Esophagus (tissue), 2 donors: Measurements from ENCODE around the gene NKAIN4. TPM values are rescaled to one million over a fixed set of nuclear protein-coding genes. Genes with fewer than 3 reads are reported as not detected.

Experiments
- H3K27ac ChIP-seq, 2 donors: one replicate each; pipeline ENCODE4 v1.5.1; 2013; ENCODE audit warnings: low read depth in 2 of 2, mild to moderate bottlenecking in 2 of 2, inconsistent platforms in 1 of 2, low read length in 1 of 2, moderate library complexity in 1 of 2
- H3K27me3 ChIP-seq, 2 donors: one replicate each; pipeline ENCODE4 v1.6.1; 2013; ENCODE audit warnings: low read length in 2 of 2, control low read depth in 1 of 2, mild to moderate bottlenecking in 1 of 2; ENCODE audit not compliant: insufficient read depth in 2 of 2, control insufficient read depth in 1 of 2
- H3K36me3 ChIP-seq, 2 donors: one replicate each; pipeline ENCODE4 v1.6.1; 2013; ENCODE audit warnings: low read length in 1 of 2; ENCODE audit not compliant: control insufficient read depth in 2 of 2, insufficient read depth in 2 of 2
- H3K4me1 ChIP-seq, 2 donors: one replicate each; pipeline ENCODE4 v1.6.1; 2013; ENCODE audit warnings: low read length in 1 of 2; ENCODE audit not compliant: control insufficient read depth in 2 of 2, insufficient read depth in 2 of 2
- H3K4me3 ChIP-seq, 2 donors: one replicate each; pipeline ENCODE4 v1.5.1; 2013; ENCODE audit warnings: low read length in 2 of 2, mild to moderate bottlenecking in 2 of 2, low read depth in 1 of 2, moderate library complexity in 1 of 2
- H3K9me3 ChIP-seq, 2 donors: one replicate each; pipeline ENCODE4 v1.6.1; 2013; ENCODE audit warnings: mild to moderate bottlenecking in 2 of 2, low read depth in 1 of 2, low read length in 1 of 2, moderate library complexity in 1 of 2; ENCODE audit not compliant: control insufficient read depth in 2 of 2, insufficient read depth in 1 of 2
- WGBS, 2 donors: extraction: QIAGEN DNeasy Blood & Tissue Kit; methylation state at CpG; one replicate each; pipeline ENCODE4 v1.1.7; 2013; 5-methylcytosine and 5-hydroxymethylcytosine counted together
- polyA plus RNA-seq, 2 donors: library from polyadenylated mRNA; stranded (reverse); fragments of 200-250 nt; gene quantifications; one replicate each; pipeline ENCODE4 v1.2.3, GENCODE V29; 2013
- donor health status: healthy with polysubstance abuse.
- donor health status: Bipolar disorder and iron deficiency.

Gene NKAIN4
- polyA plus RNA-seq, 2 donors = not detected

DNA sequence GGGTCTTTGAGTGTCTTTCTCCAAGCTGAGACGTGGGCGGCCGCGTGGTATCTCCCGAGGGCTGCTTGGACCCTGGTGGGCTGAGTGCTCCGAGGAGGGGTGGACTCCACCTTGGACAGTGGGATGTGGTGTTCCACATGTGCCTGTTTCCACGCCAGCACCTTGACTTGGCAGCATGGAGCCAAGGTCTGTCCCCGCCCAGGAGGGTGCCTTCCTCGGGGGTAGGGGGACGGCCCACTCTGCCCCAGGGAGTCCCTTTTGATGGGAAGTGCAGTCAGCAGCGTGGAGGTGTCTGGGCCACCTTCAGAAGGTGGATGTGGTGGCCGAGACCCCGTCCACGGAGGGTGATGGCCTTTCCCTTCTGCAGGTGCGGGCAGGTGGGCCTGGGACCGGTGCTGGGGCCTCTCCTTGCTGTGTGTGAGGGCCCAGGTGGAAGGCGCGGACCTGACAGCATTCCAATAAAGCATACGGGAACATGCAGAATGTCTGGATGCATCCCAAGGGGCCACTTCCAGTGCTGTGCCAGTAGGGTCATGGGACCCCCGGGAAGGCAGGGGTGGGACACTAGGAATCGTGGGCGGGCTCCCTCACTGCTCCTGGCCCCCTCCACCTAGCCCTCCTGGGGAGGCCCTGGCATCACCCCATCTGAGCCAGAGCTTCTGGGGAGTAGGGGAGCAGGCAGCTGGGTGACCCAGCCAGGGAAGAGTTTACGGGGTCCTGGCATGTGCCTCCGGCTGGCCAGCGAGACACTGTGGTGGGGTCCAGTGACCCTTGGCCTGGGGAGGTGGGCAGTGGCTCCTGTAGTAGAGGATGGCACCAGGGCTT is 35.3 kb upstream of the NKAIN4 start:
- Histone ChIP-seq H3K36me3 (peaks cover 4 to 38% of the 10 kb centered on the region in 2 donors), H3K4me1 (peaks cover 0 to 2% of the 10 kb centered on the region in 2 donors), H3K9me3 (no peaks in the 10 kb centered on the region), H3K27ac (no peak overlapping the region), H3K27me3 (no peaks in the 10 kb centered on the region), H3K4me3 (no peak overlapping the region)
- WGBS, 2 donors = 78 to 86% methylated on average over 25 of the region's 25 CpGs

- no peak overlapping the region for H3K27ac ChIP-seq
- peaks cover 0 to 2% of the 10 kb centered on the region in 2 donors for H3K4me1 ChIP-seq
- H3K36me3 ChIP-seq = peaks cover 4 to 41% of the 10 kb centered on the region in 2 donors
- no peaks in the 10 kb centered on the region for H3K27me3 ChIP-seq
- H3K9me3 ChIP-seq = no peaks in the 10 kb centered on the region
- H3K4me3 ChIP-seq = no peak overlapping the region
- WGBS, 2 donors = 82 to 86% methylated on average over 27 to 28 of the region's 28 CpGs
These were observed 34.5 kb upstream of the NKAIN4 start for GRCh38 chr20:63288581-63289251.

DNA sequence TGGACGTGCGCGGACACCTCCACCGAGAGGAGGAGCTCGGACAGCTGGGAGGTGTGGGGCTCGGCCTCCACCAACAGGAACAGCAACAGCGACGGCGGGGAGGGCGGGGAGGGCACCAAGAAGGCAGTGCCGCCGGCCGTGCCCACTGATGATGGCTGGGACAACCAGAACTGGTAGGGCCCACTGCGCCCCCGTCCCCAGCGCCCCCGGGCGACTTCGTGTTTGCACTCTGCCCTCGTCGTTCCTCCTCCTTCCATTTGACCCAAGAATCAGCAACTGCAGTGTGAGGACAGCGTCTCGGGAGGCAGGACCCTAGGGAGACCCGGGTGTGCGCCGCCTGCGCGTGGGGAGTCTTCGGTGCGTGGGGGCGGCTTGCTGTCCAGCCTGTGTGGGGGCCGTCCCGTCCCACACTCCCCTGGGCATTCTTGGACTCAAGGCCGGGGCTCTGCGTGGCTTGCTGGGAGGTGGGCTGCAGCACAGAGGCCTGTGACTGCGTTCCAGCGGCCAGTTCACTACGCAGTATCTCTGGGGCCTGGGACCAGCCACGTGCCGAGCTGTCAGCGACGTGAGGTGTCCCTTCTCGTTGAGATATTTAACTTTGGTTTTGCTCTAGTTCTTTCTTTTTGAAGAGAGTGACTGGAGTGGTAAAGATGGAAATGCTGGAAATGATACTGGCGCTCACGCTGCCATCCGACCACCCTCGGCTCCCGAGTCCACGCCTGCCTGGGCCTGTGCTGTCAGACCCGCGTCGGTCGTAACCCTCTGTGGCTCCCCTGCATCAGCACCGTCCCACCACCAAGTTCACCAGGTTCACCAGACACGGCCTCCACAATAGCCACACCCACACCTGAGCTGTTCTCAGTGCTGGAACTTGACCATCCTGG is 33.7 kb upstream of the NKAIN4 start:
- peaks cover 4 to 49% of the 10 kb centered on the region in 2 donors for H3K36me3 ChIP-seq
- H3K9me3 ChIP-seq = no peaks in the 10 kb centered on the region
- no peak overlapping the region for H3K4me3 ChIP-seq
- H3K27ac ChIP-seq = no peak overlapping the region
- 87 to 91% methylated on average over 54 to 55 of the region's 55 CpGs for WGBS, 2 donors
- H3K27me3 ChIP-seq = no peaks in the 10 kb centered on the region
- peaks cover 0 to 2% of the 10 kb centered on the region in 2 donors for H3K4me1 ChIP-seq

DNA sequence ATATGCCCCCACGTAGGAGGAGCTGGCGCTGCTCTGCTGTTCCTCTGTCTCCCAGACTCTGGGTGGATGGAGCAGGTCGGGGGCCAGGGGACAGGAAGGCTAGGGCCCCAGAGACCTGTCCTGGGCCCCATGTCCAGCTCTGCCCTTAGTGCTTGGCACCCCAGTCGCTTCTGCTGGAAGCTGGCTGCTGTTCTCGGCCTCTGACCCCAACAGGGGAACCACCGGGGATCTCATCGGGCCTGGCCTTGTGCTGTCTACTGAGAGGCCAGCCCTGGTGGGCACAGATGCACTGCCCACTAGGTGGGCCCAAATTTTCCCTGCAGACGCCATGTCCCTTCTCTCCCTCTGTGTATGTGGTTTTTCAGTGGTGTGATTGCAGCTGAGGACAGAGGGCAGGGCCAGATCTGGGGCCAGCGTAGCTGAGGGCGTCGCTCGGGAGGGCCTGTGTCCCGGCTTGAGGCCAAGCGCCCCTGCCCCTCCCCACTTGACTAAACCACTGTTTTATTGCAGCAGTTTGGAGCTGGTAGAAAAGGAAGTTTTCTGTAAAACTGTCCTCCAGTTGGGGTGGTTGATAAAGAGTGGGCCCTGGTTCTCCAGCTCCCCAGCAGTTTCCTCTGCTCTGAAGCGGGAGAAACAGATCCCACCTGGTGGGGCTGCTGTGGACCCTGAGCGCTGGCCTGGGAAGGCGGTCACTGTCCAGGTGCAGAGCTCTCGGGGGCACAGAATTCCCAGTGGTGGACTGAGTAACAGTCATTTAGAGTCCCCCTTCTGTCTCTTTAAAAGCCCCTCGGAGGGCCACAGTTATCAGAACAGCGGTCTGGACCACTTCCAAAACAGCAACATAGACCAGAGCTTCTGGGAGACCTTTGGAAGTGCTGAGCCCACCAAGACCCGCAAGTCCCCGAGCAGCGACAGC is 32.8 kb upstream of the NKAIN4 start:
- H3K9me3 ChIP-seq = no peaks in the 10 kb centered on the region
- no peak overlapping the region for H3K4me3 ChIP-seq
- peaks cover 0 to 2% of the 10 kb centered on the region in 2 donors for H3K4me1 ChIP-seq
- H3K27me3 ChIP-seq = no peaks in the 10 kb centered on the region
- H3K27ac ChIP-seq = no peak overlapping the region
- peaks cover 4 to 57% of the 10 kb centered on the region in 2 donors for H3K36me3 ChIP-seq
- 84% methylated on average over 22 to 23 of the region's 23 CpGs for WGBS, 2 donors

- Histone ChIP-seq H3K9me3 (no peaks in the 10 kb centered on the region), H3K36me3 (peaks cover 4 to 68% of the 10 kb centered on the region in 2 donors), H3K27ac (no peak overlapping the region), H3K4me3 (no peak overlapping the region), H3K27me3 (no peaks in the 10 kb centered on the region), H3K4me1 (peaks cover 0 to 2% of the 10 kb centered on the region in 2 donors)
- 91 to 92% methylated on average over 44 of the region's 44 CpGs for WGBS, 2 donors
These were observed 31.7 kb upstream of the NKAIN4 start for GRCh38 chr20:63285636-63286615.

- Histone ChIP-seq H3K4me1 (no peaks in the 10 kb centered on the region), H3K4me3 (no peak overlapping the region), H3K27me3 (no peaks in the 10 kb centered on the region), H3K36me3 (peaks cover 4 to 72% of the 10 kb centered on the region in 2 donors), H3K27ac (no peak overlapping the region), H3K9me3 (no peaks in the 10 kb centered on the region)
- WGBS, 2 donors = 82 to 86% methylated on average over 13 of the region's 13 CpGs
These were observed 30.8 kb upstream of the NKAIN4 start for GRCh38 chr20:63284981-63285524.

DNA sequence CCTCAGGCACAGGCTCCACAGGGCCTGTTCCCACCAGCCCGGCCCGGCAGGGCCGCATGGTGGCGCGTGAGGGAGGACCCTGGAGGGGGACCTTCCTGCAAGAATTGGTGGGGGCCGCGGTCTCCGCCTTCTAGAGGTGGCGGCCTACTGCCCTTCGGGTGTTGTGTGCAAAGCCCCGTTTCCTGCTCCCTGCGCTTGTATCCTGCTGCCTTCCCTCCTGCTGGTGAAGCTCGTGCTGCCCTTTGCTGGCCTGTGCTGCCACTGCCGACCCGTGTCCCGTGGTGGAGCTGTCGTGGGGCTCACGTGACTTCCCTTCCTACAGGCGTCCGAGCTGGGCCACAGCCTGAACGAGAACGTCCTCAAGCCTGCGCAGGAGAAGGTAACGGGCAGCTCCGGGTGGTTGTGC is 30.3 kb upstream of the NKAIN4 start:
- H3K9me3 ChIP-seq = no peaks in the 10 kb centered on the region
- H3K27ac ChIP-seq = no peak overlapping the region
- H3K4me1 ChIP-seq = no peaks in the 10 kb centered on the region
- WGBS, 2 donors = 84 to 88% methylated on average over 25 of the region's 25 CpGs
- H3K36me3 ChIP-seq = peaks cover 4 to 72% of the 10 kb centered on the region in 2 donors
- H3K4me3 ChIP-seq = no peak overlapping the region
- no peaks in the 10 kb centered on the region for H3K27me3 ChIP-seq

GRCh38 chr20:63284083-63284440 is 29.8 kb upstream of the NKAIN4 start:
- H3K4me1 ChIP-seq = no peaks in the 10 kb centered on the region
- 71 to 77% methylated on average over 14 of the region's 14 CpGs for WGBS, 2 donors
- H3K36me3 ChIP-seq = peaks cover 4 to 70% of the 10 kb centered on the region in 2 donors
- H3K9me3 ChIP-seq = no peaks in the 10 kb centered on the region
- H3K27ac ChIP-seq = no peak overlapping the region
- no peak overlapping the region for H3K4me3 ChIP-seq
- no peaks in the 10 kb centered on the region for H3K27me3 ChIP-seq
